K562 (cell line): Measurements from ENCODE around the gene CNDP2. TPM values are rescaled to one million over a fixed set of nuclear protein-coding genes. Genes with fewer than 3 reads are reported as not detected.

Experiments
- ATAC-seq: fragments of 200-7000 bp; cut with Tn5 transposase; 3 replicates; pipeline ENCODE4 v1.9.1; 2020; ENCODE audit warnings: moderate library complexity
- BruUV-seq: library from RNA; stranded (reverse); fragments of 400-500 nt; replicated peaks from 2 replicates; lab custom pipeline; 2021; lab: Mats Ljungman, UMichigan
- CTCF ChIA-PET: fragments of 300-600 bp; formaldehyde crosslinking; extraction: SDS; loops from one replicate; lab custom pipeline; 2021; ENCODE audit warnings: low intra/inter-chr PET ratio; lab: Yijun Ruan, JAX
- POLR2A ChIA-PET: fragments of 300-600, 350-650 bp; sonication (Branson Sonifier 250); formaldehyde crosslinking; extraction: SDS; loops from one replicate; lab custom pipeline; 2021; ENCODE audit warnings: antibody characterized with exemption, inconsistent platforms; lab: Yijun Ruan, JAX
- DNase-seq, 4 experiments: peaks; one replicate each; pipeline versions ENCODE4 v3.0.0 to v3.0.0-alpha.2; 2011 to 2018; ENCODE audit warnings: low spot score in 3 of 4, mixed read lengths in 3 of 4; ENCODE audit errors: extremely low read depth in 1 of 4
- FAIRE-seq: peaks from 2 replicates; lab custom pipeline; 2011; peaks lifted over from hg19 to GRCh38; lab: Jason Lieb, UNC
- H2AFZ ChIP-seq: 2 replicates; pipeline ENCODE4 v1.6.0; 2011; ENCODE audit warnings: low read depth, low read length, control low read depth, inconsistent platforms
- H3K27ac ChIP-seq: fragments of 200-600 bp; 3 replicates; pipeline ENCODE4 v1.8.0; 2011; ENCODE audit warnings: low read depth, mild to moderate bottlenecking, control low read depth, inconsistent platforms, low read length, moderate library complexity, mixed read lengths; ENCODE audit errors: extremely low read depth
- H3K27me3 ChIP-seq, 2 experiments: fragments of 300-600 bp in 1 of 2; 2 replicates in 1 of 2; 3 replicates in 1 of 2; pipeline versions ENCODE4 v1.6.0 to v1.8.0; 2011; ENCODE audit warnings: inconsistent platforms in 2 of 2, low read length in 2 of 2, mild to moderate bottlenecking in 1 of 2, mixed read lengths in 1 of 2, moderate library complexity in 1 of 2; ENCODE audit not compliant: control insufficient read depth in 2 of 2, insufficient read depth in 2 of 2
- H3K36me3 ChIP-seq: fragments of 300-600 bp; 3 replicates; pipeline ENCODE4 v1.8.0; 2011; ENCODE audit warnings: mild to moderate bottlenecking, low read length, inconsistent platforms; ENCODE audit not compliant: control insufficient read depth, insufficient read depth
- H3K4me1 ChIP-seq, 2 experiments: fragments of 200-600 bp in 1 of 2; replicated peaks in 1 of 2; 2 replicates in 1 of 2; 3 replicates in 1 of 2; pipeline versions ENCODE4 v1.5.1 to v1.8.0; 2011; ENCODE audit warnings: inconsistent platforms in 2 of 2, low read length in 2 of 2, mild to moderate bottlenecking in 1 of 2, mixed read lengths in 1 of 2, moderate library complexity in 1 of 2; ENCODE audit not compliant: control insufficient read depth in 2 of 2, insufficient read depth in 2 of 2
- H3K4me2 ChIP-seq: 2 replicates; pipeline ENCODE4 v1.6.1; 2011; ENCODE audit warnings: low read length, control low read depth, inconsistent platforms, mixed read lengths; ENCODE audit not compliant: insufficient read depth
- H3K4me3 ChIP-seq: fragments of 200-600 bp; sonication (generic), shearing (Covaris generic); 2 replicates; pipeline ENCODE4 v1.5.1; 2016; ENCODE audit warnings: control low read depth, inconsistent platforms
- H3K79me2 ChIP-seq: fragments of 200-600 bp; 3 replicates; pipeline ENCODE4 v1.8.0; 2011; ENCODE audit warnings: low read length, inconsistent platforms; ENCODE audit not compliant: control insufficient read depth, insufficient read depth
- H3K9ac ChIP-seq, 2 experiments: 2 replicates each; pipeline versions ENCODE4 v1.6.0 to v1.6.1; 2011; ENCODE audit warnings: low read depth in 2 of 2, low read length in 2 of 2, control low read depth in 1 of 2, inconsistent platforms in 1 of 2, mild to moderate bottlenecking in 1 of 2, mixed read lengths in 1 of 2; ENCODE audit not compliant: insufficient read depth in 1 of 2
- H3K9me1 ChIP-seq: one replicate; pipeline ENCODE4 v1.6.0; 2011; ENCODE audit warnings: inconsistent platforms, mild to moderate bottlenecking, low read length, moderate library complexity; ENCODE audit not compliant: control insufficient read depth, insufficient read depth
- H3K9me3 ChIP-seq: replicated peaks from 2 replicates; pipeline ENCODE4 v1.5.1; 2011; ENCODE audit warnings: low read depth, low read length, inconsistent platforms; ENCODE audit not compliant: control insufficient read depth, insufficient read depth
- H4K20me1 ChIP-seq: replicated peaks from 2 replicates; pipeline ENCODE4 v1.6.1; 2011; ENCODE audit warnings: low read length, inconsistent platforms, mixed read lengths; ENCODE audit not compliant: control insufficient read depth, insufficient read depth
- CCNT2 ChIP-seq: IDR thresholded peaks from 2 replicates; pipeline ENCODE4 v1.6.1; 2011; ENCODE audit warnings: borderline replicate concordance, low read depth, mild to moderate bottlenecking, moderate library complexity, mixed read lengths, low read length; ENCODE audit not compliant: insufficient read length; ENCODE audit errors: extremely low read depth
- FOXK1 ChIP-seq: sonication (generic); formaldehyde crosslinking; IDR thresholded peaks from 2 replicates; pipeline ENCODE4 v1.8.0; 2022; ENCODE audit warnings: missing genetic modification reagents, mild to moderate bottlenecking, borderline replicate concordance
- HIVEP1 ChIP-seq: fragments of 250-450 bp; sonication (Bioruptor Pico); IDR thresholded peaks from 2 replicates; pipeline ENCODE4 v1.4.0; 2020; ENCODE audit warnings: mild to moderate bottlenecking
- NFXL1 ChIP-seq: fragments of 450-650 bp; formaldehyde crosslinking; IDR thresholded peaks from 2 replicates; pipeline ENCODE4 v1.4.0; 2021; ENCODE audit warnings: mild to moderate bottlenecking
- RBM22 ChIP-seq: fragments of 200-400 bp; formaldehyde crosslinking; IDR thresholded peaks from 2 replicates; pipeline ENCODE4 v1.6.1; 2018; ENCODE audit warnings: low read length, low read depth; ENCODE audit not compliant: poor library complexity, severe bottlenecking
- SPI1 ChIP-seq: IDR thresholded peaks from 2 replicates; pipeline ENCODE4 v1.6.1; 2011; ENCODE audit warnings: low read depth, low read length, control low read depth, borderline replicate concordance
- YY1 ChIP-seq, 3 experiments: IDR thresholded peaks; 2 replicates each; pipeline ENCODE4 v1.6.1; 2011; ENCODE audit warnings: low read length in 2 of 3, mild to moderate bottlenecking in 2 of 3, moderate library complexity in 2 of 3, borderline replicate concordance in 1 of 3, control low read depth in 1 of 3, low read depth in 1 of 3; ENCODE audit not compliant: insufficient read depth in 3 of 3, insufficient replicate concordance in 2 of 3, control insufficient read depth in 1 of 3, insufficient read length in 1 of 3; ENCODE audit errors: extremely low read depth in 1 of 3
- ZNF57 ChIP-seq: fragments of 450-650 bp; formaldehyde crosslinking; IDR thresholded peaks from 2 replicates; pipeline ENCODE4 v1.4.0; 2020; ENCODE audit warnings: mild to moderate bottlenecking, moderate library complexity
- WGBS: fragments of 100-300 bp; shearing (Covaris generic); methylation state at CpG from one replicate; pipeline ENCODE4 v1.1.6; 2016; ENCODE audit warnings: low coverage, mixed read lengths; ENCODE audit not compliant: insufficient coverage; ENCODE audit errors: missing lambda C conversion rate; 5-methylcytosine and 5-hydroxymethylcytosine counted together
- in situ Hi-C: fragments of 300-500 bp; cut with MboI; formaldehyde crosslinking; loops from 4 replicates; pipeline ENCODE4 v1.15.0; 2018; ENCODE audit warnings: inconsistent platforms, mixed read lengths
- intact Hi-C: fragments of 100-400 bp; cut with micrococcal nuclease; formaldehyde crosslinking; loops from 2 replicates; pipeline ENCODE4 v1.14.2; 2022
- polyA plus RNA-seq, 8 experiments: library from polyadenylated mRNA; depleted of rRNA in 4 of 8; stranded (reverse) in 5 of 8; unstranded in 3 of 8; fragments of >200 nt; fragmentation: Nextera tagmentation in 2 of 8; fragmentation: Illumina TruSeq in 1 of 8; extraction: Ambion mirVana in 2 of 8; extraction: Trizol in 1 of 8; gene quantifications; 2 replicates each; pipeline versions ENCODE4 v1.2.1 to v1.2.3, GENCODE V29; 2011 to 2014; ENCODE audit warnings: inconsistent platforms in 1 of 8, missing spikeins in 1 of 8
- total RNA-seq, 7 experiments: library from RNA; depleted of rRNA in 6 of 7; stranded (reverse); fragments of >200 nt in 6 of 7; fragmentation: Illumina TruSeq in 2 of 7; extraction: Trizol in 2 of 7; gene quantifications; 2 replicates each; pipeline versions ENCODE4 v1.2.1 to v1.2.3, GENCODE V29; 2011 to 2021; ENCODE audit warnings: low replicate concordance in 1 of 7
- TF ChIP-seq, protein P1 (sequence below): fragments of 250-450 bp; sonication (Bioruptor Pico); IDR thresholded peaks from 2 replicates; pipeline ENCODE4 v1.8.0; 2022; ENCODE audit warnings: inconsistent platforms, mild to moderate bottlenecking, moderate library complexity, borderline replicate concordance

The CNDP2 gene
- total and polyA plus RNA-seq, 9 of the 15 experiments (the other 6 are each of a cell fraction or from before 2014, with no cell fraction given): 34.1 to 128 (median 53.8) TPM

- H3K4me3 ChIP-seq: no peak overlapping the region
- H3K9me3 ChIP-seq: no peaks in the 10 kb centered on the region
- peaks cover 4% of the 10 kb centered on the region for H3K9me1 ChIP-seq
- peaks cover 78% of the 10 kb centered on the region; the same call in 2 of the 3 replicates for H3K36me3 ChIP-seq
- no peak for ATAC-seq
- 94% methylated on average over 15 of the region's 35 CpGs for WGBS
- TF ChIP-seq FOXK1 (CRISPR knock-in tag) (no peak), RBM22 (no peak), YY1 (IDR thresholded peaks at IDR 0.05; ENCODE audit: borderline replicate concordance in 1 of 3, control insufficient read depth in 1 of 3, extremely low read depth in 1 of 3, insufficient read depth in 3 of 3, insufficient read length in 1 of 3, insufficient replicate concordance in 2 of 3, low read depth in 1 of 3, low read length in 2 of 3) (no peak), SPI1 (no peak), ZNF57 (CRISPR knock-in tag) (no peak), HIVEP1 (CRISPR knock-in tag) (no peak), CCNT2 (no peak), NFXL1 (CRISPR knock-in tag) (no peak)
- TF ChIP-seq, protein P1, sequence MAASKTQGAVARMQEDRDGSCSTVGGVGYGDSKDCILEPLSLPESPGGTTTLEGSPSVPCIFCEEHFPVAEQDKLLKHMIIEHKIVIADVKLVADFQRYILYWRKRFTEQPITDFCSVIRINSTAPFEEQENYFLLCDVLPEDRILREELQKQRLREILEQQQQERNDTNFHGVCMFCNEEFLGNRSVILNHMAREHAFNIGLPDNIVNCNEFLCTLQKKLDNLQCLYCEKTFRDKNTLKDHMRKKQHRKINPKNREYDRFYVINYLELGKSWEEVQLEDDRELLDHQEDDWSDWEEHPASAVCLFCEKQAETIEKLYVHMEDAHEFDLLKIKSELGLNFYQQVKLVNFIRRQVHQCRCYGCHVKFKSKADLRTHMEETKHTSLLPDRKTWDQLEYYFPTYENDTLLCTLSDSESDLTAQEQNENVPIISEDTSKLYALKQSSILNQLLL: no peak
- TF ChIP-seq, all 486 proteins: peak for 0
- H3K27ac ChIP-seq: no peak overlapping the region
- no peaks in the 10 kb centered on the region for H3K4me1 ChIP-seq
- no peak for FAIRE-seq
- H3K4me2 ChIP-seq: no peak overlapping the region
- intact Hi-C loops (no loop called here), in situ Hi-C loops (no loop called here)
- BruUV-seq: no TSS peak
- H4K20me1 ChIP-seq: no peaks in the 10 kb centered on the region
- ChIA-PET CTCF (no interaction called here), POLR2A (no interaction called here)
- no peaks in the 10 kb centered on the region for H3K27me3 ChIP-seq
- H2AFZ ChIP-seq: no peak overlapping the region
- H3K79me2 ChIP-seq: no peaks in the 10 kb centered on the region
- no peak overlapping the region for H3K9ac ChIP-seq
- no peak for DNase-seq
These were observed 20.4 kb downstream of the CNDP2 start for GRCh38 chr18:74516271-74517235.
